ENCODE data around the gene CWC15.
"Not testable (repeated sequence)": the region's sequence is repeated elsewhere in the genome, so short reads cannot be mapped to it uniquely, and the experiment has no call there.

Gene CWC15

GRCh38 chr11:94932503-94932902 lies 40.9 kb downstream of the CWC15 start:
- H3K4me1 ChIP-seq (ENCODE audit: control insufficient read depth, insufficient read depth, low read length) = peaks cover 4% of the 10 kb centered on the region; the same call in 1 of the 2 replicates
- no CpG with 5 or more reads among the region's 5 CpGs for WGBS (ENCODE audit: insufficient coverage, insufficient read length)
- H3K4me3 ChIP-seq (ENCODE audit: low read length) = no peak overlapping the region
- no peaks in the 10 kb centered on the region for H3K9me3 ChIP-seq (ENCODE audit: control insufficient read depth, insufficient read depth, low read length)
- H3K36me3 ChIP-seq (ENCODE audit: control insufficient read depth, insufficient read depth, low read length) = no peaks in the 10 kb centered on the region
- DNase-seq (ENCODE audit: low read depth, low spot score) = no peak
- no peaks in the 10 kb centered on the region for H3K27me3 ChIP-seq (ENCODE audit: control insufficient read depth, insufficient read depth, low read length)
- no peak overlapping the region for H3K27ac ChIP-seq (ENCODE audit: low read length)

DNA sequence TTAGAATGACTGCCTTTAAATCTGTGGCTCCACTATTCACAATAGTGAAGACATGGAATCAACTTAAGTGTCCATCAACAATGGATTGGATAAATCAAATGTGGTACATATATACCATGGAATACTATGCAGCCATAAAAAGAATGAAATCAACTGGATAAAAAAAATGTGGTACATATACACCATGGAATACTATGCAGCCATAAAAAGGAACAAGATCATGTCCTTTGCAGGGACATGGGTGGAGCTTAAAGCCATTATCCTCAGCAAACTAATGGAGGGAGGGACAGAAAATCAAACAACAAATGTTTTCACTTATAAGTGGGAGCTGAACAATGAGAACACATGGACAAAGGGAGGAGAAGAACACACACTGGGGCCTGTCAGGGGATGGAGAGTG lies 41.3 kb downstream of the CWC15 start:
- DNase-seq (ENCODE audit: low read depth, low spot score); H3K36me3 ChIP-seq (ENCODE audit: control insufficient read depth, insufficient read depth, low read length); H3K27ac ChIP-seq (ENCODE audit: low read length); H3K27me3 ChIP-seq (ENCODE audit: control insufficient read depth, insufficient read depth, low read length); H3K4me1 ChIP-seq (ENCODE audit: control insufficient read depth, insufficient read depth, low read length); H3K9me3 ChIP-seq (ENCODE audit: control insufficient read depth, insufficient read depth, low read length); H3K4me3 ChIP-seq (ENCODE audit: low read length): not testable (repeated sequence)

DNA sequence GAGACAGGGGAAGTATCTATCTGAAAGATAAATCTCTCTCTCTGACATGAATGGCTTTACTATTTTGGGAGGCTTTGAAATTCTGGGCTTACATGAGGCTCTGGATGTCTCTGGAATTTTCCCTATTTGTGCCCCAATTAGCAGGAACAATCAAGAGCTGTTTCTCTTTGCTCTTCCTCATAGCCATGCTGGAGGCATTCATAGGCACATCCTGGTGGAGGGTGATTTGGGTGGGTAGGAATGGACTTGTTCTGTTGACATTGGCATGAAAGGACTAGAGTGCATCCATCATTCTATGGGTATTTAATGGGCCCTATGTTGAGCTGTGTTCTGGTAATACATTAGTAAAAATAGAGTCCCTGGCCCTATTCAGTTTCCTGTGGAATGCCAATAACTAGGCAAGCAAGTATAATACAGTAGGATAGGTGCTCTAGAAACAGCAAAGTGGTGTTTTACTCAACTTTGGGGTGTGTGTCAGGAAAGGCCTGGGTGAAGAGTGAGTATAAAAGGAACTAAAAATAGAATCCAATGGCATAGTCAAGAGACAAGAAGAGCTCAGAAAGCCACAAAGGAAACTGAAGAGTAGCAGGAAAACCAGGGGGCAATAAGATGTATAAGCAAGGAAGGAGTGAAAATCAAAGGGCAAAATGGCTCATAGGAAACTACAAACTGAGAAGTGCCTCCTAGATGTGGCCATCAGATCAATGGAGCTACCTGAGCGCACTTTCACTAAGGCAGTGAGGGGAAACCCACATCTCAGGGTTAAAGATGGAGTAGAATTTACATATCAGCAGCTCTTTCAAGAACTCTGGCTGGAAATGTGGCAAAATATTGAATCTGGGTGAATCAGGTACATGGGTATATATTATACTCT lies 45.0 kb downstream of the CWC15 start:
- no peak for DNase-seq (ENCODE audit: low read depth, low spot score)
- no peak overlapping the region for H3K4me3 ChIP-seq (ENCODE audit: low read length)
- WGBS (ENCODE audit: insufficient coverage, insufficient read length) = no CpG with 5 or more reads among the region's 1 CpG
- no peaks in the 10 kb centered on the region for H3K4me1 ChIP-seq (ENCODE audit: control insufficient read depth, insufficient read depth, low read length)
- no peaks in the 10 kb centered on the region for H3K27me3 ChIP-seq (ENCODE audit: control insufficient read depth, insufficient read depth, low read length)
- H3K9me3 ChIP-seq (ENCODE audit: control insufficient read depth, insufficient read depth, low read length) = no peaks in the 10 kb centered on the region
- no peak overlapping the region for H3K27ac ChIP-seq (ENCODE audit: low read length)
- H3K36me3 ChIP-seq (ENCODE audit: control insufficient read depth, insufficient read depth, low read length) = no peaks in the 10 kb centered on the region

GRCh38 chr11:94926698-94927237 lies 46.6 kb downstream of the CWC15 start:
- no peaks in the 10 kb centered on the region for H3K27me3 ChIP-seq (ENCODE audit: control insufficient read depth, insufficient read depth, low read length)
- DNase-seq (ENCODE audit: low read depth, low spot score) = no peak
- H3K27ac ChIP-seq (ENCODE audit: low read length) = no peak overlapping the region
- H3K4me3 ChIP-seq (ENCODE audit: low read length) = no peak overlapping the region
- no peaks in the 10 kb centered on the region for H3K9me3 ChIP-seq (ENCODE audit: control insufficient read depth, insufficient read depth, low read length)
- no CpG with 5 or more reads among the region's 6 CpGs for WGBS (ENCODE audit: insufficient coverage, insufficient read length)
- no peaks in the 10 kb centered on the region for H3K4me1 ChIP-seq (ENCODE audit: control insufficient read depth, insufficient read depth, low read length)
- no peaks in the 10 kb centered on the region for H3K36me3 ChIP-seq (ENCODE audit: control insufficient read depth, insufficient read depth, low read length)

- Histone ChIP-seq H3K27me3 (ENCODE audit: control insufficient read depth, insufficient read depth, low read length) (no peaks in the 10 kb centered on the region), H3K4me3 (ENCODE audit: low read length) (no peak overlapping the region), H3K4me1 (ENCODE audit: control insufficient read depth, insufficient read depth, low read length) (no peaks in the 10 kb centered on the region), H3K36me3 (ENCODE audit: control insufficient read depth, insufficient read depth, low read length) (no peaks in the 10 kb centered on the region), H3K27ac (ENCODE audit: low read length) (no peak overlapping the region), H3K9me3 (ENCODE audit: control insufficient read depth, insufficient read depth, low read length) (no peaks in the 10 kb centered on the region)
- no peak for DNase-seq (ENCODE audit: low read depth, low spot score)
Measured at GRCh38 chr11:94926271-94926625, 47.1 kb downstream of the CWC15 start.

DNA sequence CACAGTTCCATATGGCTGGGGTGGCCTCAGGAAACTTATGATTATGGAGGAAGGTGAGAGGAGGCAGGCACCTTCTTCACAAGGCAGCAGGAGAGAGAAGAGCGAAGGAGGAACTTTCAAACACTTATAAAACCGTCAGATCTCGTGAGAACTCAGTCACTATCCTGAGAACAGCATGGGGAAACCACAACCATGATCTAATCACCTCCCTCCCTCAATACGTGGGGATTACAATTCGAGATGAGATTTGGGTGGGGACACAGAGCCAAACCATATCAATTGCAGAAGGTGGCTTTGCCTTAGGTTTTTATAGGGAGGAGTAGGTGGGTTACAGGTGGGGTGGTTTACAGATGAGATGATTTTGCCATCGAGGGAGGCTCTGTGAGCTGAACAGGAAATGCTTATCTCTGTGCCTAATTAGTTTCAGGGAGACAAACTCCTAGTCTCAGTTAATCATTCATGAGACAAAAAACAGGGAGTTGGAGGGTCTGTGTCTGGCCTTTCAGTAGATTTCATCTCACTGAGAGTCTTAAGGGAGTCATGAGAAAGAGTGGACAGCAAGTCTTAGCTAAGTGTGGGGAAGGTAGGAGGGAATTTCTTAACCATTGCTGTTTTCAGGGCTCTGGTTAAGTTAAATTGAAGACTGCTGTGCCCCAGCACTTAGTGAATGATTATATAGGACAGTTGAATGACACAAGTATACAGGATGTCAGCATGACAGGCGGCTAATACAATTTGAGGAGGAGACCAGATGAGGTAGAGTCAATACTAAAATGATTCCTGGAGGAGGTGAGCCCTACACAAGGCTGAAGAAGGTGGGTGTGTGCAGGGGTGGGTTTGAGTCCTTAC lies 47.7 kb downstream of the CWC15 start:
- WGBS (ENCODE audit: insufficient coverage, insufficient read length) = no CpG with 5 or more reads among the region's 7 CpGs
- no peaks in the 10 kb centered on the region for H3K36me3 ChIP-seq (ENCODE audit: control insufficient read depth, insufficient read depth, low read length)
- no peak for DNase-seq (ENCODE audit: low read depth, low spot score)
- no peaks in the 10 kb centered on the region for H3K27me3 ChIP-seq (ENCODE audit: control insufficient read depth, insufficient read depth, low read length)
- no peaks in the 10 kb centered on the region for H3K4me1 ChIP-seq (ENCODE audit: control insufficient read depth, insufficient read depth, low read length)
- no peak overlapping the region for H3K27ac ChIP-seq (ENCODE audit: low read length)
- no peak overlapping the region for H3K4me3 ChIP-seq (ENCODE audit: low read length)
- no peaks in the 10 kb centered on the region for H3K9me3 ChIP-seq (ENCODE audit: control insufficient read depth, insufficient read depth, low read length)

DNA sequence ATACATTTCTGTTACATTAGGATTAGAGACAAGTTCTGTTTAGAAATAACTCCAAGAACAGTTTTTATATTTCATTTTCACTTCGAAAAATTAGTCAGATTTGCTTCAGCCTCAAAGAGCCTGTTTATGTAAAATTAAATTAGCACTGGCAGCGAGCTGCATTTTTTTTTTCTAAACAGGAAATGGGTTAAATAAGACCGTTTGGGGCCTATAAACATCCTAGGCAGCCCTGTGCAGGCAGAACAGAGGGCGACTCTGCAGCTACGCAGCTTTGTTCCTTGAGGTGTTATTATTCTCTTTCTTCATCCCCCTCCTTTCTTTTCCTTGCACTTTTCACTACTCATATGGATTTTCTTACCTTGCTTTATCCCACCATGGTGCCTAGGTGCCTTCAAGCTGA lies 48.7 kb downstream of the CWC15 start:
- Histone ChIP-seq H3K9me3 (ENCODE audit: control insufficient read depth, insufficient read depth, low read length) (no peaks in the 10 kb centered on the region), H3K4me1 (ENCODE audit: control insufficient read depth, insufficient read depth, low read length) (no peaks in the 10 kb centered on the region), H3K4me3 (ENCODE audit: low read length) (no peak overlapping the region), H3K27me3 (ENCODE audit: control insufficient read depth, insufficient read depth, low read length) (no peaks in the 10 kb centered on the region; the same call in 1 of the 2 replicates), H3K27ac (ENCODE audit: low read length) (no peak overlapping the region), H3K36me3 (ENCODE audit: control insufficient read depth, insufficient read depth, low read length) (no peaks in the 10 kb centered on the region)
- WGBS (ENCODE audit: insufficient coverage, insufficient read length) = no CpG with 5 or more reads among the region's 5 CpGs
- DNase-seq (ENCODE audit: low read depth, low spot score) = no peak

DNA sequence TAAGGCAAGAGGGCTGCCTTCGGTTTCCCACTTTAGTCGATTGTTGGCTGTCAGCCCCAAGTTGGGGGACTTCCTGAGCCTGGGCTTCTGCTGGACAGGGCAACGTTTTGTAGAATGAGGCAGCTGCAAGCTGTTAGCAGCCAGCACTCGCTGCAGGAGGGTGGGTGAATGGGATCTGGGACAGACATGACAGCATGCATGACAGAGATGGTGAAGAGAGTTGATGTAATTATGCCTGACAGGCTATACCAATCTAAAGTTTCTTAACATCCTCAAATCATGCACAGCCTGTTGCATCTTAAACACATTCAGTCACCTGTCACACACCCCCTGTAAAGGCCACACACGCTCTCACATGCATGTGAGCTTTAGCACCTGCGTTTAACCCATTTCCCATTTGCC lies 49.2 kb downstream of the CWC15 start:
- H3K4me1 ChIP-seq (ENCODE audit: control insufficient read depth, insufficient read depth, low read length) = no peaks in the 10 kb centered on the region
- DNase-seq (ENCODE audit: low read depth, low spot score) = no peak
- no peak overlapping the region for H3K4me3 ChIP-seq (ENCODE audit: low read length)
- no peaks in the 10 kb centered on the region for H3K36me3 ChIP-seq (ENCODE audit: control insufficient read depth, insufficient read depth, low read length)
- H3K27me3 ChIP-seq (ENCODE audit: control insufficient read depth, insufficient read depth, low read length) = no peaks in the 10 kb centered on the region; the same call in 1 of the 2 replicates
- no CpG with 5 or more reads among the region's 6 CpGs for WGBS (ENCODE audit: insufficient coverage, insufficient read length)
- no peak overlapping the region for H3K27ac ChIP-seq (ENCODE audit: low read length)
- no peaks in the 10 kb centered on the region for H3K9me3 ChIP-seq (ENCODE audit: control insufficient read depth, insufficient read depth, low read length)

DNA sequence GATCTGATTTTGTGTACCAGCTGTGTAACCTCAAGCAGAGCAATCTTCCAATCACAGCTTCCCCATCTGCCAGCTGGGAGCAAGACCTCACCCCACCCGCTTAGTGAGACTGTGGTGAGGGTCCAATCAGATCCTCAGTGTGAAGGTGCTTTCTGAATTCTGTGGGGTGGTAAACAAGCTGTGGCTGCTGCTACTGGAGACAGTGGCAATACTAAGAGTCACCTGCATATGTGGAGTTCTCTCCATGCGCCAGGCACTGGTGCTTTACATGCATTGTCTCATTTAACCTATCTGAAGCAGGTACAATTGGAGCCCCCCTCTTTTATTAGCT lies 50.4 kb downstream of the CWC15 start:
- H3K9me3 ChIP-seq (ENCODE audit: control insufficient read depth, insufficient read depth, low read length) = no peaks in the 10 kb centered on the region
- WGBS (ENCODE audit: insufficient coverage, insufficient read length) = no CpG with 5 or more reads among the region's 2 CpGs
- DNase-seq (ENCODE audit: low read depth, low spot score) = no peak
- no peaks in the 10 kb centered on the region for H3K36me3 ChIP-seq (ENCODE audit: control insufficient read depth, insufficient read depth, low read length)
- no peaks in the 10 kb centered on the region for H3K4me1 ChIP-seq (ENCODE audit: control insufficient read depth, insufficient read depth, low read length)
- no peak overlapping the region for H3K27ac ChIP-seq (ENCODE audit: low read length)
- no peak overlapping the region for H3K4me3 ChIP-seq (ENCODE audit: low read length)
- no peaks in the 10 kb centered on the region; the same call in 1 of the 2 replicates for H3K27me3 ChIP-seq (ENCODE audit: control insufficient read depth, insufficient read depth, low read length)

DNA sequence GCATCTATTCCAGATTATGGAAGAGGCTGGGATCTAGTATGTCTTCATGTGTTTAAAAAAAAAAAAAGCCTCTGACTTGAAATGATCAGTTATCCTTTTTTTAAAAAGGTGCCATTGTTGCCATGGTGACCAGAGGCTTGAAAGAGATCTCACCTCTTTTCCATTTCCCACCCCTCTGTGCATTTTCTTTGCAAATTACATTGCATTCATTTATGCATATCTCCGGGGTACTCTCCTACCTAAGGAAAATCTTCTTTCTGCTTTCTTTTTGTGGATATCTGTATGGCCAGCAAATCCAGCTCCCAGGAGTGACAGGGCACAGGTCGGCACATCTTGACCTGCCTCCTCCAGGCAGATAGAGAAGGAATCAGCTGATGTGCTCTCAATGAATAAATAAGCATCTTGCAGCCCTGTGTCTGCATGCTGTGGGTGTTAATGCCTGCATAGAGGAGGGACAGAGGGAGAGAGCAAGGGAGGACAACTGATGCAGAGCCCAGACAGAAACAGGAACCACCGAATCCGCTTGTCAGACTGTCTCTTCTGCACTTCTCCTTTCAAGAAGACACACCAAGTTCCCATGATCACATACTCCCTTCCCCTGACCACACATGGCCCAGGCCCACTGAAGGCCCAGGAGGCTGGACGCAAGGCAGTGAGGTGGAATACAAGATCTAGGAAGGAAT lies 50.9 kb downstream of the CWC15 start:
- no peaks in the 10 kb centered on the region for H3K9me3 ChIP-seq (ENCODE audit: control insufficient read depth, insufficient read depth, low read length)
- WGBS (ENCODE audit: insufficient coverage, insufficient read length) = no CpG with 5 or more reads among the region's 5 CpGs

More for the DNA sequence above, 50.9 kb downstream of the CWC15 start:
- Histone ChIP-seq H3K4me3 (ENCODE audit: low read length) (no peak overlapping the region), H3K27me3 (ENCODE audit: control insufficient read depth, insufficient read depth, low read length) (no peaks in the 10 kb centered on the region; the same call in 1 of the 2 replicates), H3K4me1 (ENCODE audit: control insufficient read depth, insufficient read depth, low read length) (no peaks in the 10 kb centered on the region), H3K27ac (ENCODE audit: low read length) (no peak overlapping the region), H3K36me3 (ENCODE audit: control insufficient read depth, insufficient read depth, low read length) (no peaks in the 10 kb centered on the region)
- DNase-seq (ENCODE audit: low read depth, low spot score) = no peak
